Inflammatory macrophage treated with lipopolysaccharide for 4 hours (primary cell): ENCODE measurements around the gene MVB12B.

Source experiments
- DNase-seq: peaks from one replicate; pipeline ENCODE4 v3.0.0-alpha.2; 2020

MVB12B gene

DNA sequence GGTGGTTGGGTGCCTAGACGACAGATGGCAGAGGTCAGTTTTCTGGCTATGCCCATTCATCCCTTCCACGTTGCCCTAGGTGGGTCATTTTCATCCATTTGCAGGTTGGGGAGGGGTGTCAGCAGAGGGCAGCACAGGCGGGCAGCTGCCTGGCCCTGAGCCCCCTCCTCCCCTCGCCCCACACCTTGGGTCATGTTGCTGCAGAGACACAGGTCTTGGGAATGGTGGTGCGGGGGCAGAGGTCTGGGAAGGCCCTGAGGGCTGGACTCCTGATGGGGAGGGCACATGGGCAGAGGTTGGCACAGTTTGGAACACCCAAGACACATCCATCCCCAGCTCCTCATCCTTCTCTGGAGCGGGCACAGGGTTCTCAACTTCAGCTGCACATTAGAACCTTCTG, 183.9 kb downstream of the MVB12B start:
- DNase-seq: no peak

DNA sequence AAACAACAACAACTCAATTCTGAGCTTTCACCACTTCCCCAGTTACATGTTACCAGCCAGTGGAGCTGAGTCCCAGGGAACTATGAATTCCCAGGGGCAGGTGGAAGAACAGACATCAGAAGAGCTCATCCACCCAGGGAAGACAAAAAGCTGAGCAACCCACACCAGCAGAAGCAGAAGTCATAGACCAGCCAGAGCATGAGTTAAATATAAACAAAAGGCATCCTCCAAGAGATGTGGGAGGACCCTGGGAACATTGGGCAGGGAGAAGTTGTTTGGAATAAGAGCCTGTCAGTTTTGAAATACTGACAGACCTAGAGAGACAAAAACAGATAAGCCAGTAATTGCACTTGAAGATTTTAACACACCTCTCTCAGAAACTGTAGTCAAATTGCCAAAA, 184.8 kb downstream of the MVB12B start:
- no peak for DNase-seq

DNA sequence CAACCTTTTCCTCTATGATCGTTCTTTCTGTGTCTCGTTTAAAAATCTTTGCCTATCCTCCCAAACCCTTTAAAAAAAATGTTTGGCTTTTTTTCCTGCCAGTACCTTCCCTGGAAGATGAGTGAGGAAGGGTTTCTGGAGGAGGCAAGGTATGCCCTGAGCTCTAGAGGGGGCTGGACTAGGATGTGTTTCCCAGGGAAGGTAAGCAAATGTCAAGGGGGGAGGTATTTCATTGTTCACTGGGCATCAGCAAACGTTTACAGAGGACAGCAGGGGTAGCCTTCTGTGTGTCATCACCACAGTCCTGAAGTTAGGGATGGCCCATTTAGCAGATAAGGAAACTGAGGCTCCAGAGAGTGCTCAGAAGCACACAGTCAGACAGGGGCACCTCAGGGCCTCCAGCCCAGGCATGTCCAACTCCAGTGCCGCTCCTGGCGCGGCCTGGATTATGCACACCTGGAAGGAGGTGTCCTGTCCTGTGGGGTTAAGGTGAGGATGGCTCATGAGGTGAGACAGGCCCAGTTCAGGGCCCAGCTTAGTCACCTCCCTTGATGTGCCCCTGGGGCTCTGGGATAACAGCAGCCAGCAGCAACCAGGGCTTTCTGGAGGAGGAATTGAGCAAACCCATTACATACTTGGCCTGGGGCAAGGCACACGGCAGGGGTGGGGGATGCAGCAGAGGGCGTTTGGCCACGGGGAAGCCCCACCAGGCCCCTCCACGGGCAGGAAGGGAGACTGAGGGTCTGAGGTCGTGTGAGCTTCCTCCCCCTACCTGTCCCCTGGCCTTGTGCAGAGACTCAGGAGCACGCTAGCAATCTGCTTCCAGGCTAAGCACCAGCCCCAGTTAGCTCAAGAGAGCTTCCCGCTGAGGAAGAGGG, 186.8 kb downstream of the MVB12B start:
- DNase-seq: no peak

DNA sequence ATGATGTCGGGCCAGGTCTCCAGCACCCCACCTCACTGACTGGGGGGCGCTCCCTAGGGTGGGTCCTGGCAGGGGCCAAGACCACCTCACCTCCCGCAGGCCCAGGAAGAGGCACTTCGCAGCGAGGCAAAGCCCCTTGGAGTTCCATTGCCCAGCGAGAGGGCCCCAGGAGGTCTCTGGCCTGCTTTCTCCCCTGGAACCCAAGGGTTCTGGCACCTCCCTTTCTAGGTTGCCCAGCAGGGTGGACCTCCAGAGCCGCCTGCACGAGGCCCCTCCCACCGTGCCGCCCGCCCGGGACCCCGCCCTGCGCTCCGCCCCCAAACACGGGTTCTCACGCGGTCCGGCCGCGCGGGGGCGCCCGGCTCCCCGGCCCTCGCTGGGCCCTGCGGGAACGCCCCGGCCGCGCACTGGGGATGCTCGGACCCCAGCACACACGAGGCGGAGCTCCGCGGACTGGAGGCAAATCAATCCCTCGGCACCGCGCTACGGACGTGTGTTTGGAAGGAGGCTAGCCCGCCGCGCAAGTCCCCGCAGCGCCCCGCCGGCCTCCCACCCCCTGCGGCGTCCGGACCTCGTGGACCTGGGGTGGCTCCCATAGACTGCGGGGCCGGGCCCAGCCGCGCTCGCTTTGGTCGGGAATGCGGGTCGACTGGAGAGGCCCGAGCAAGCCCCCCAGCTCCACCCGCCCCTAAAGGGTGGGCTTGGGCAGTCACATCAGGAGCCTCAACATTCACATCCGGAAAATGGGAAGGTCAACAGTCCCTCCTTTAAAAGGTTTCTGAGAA, 187.6 kb downstream of the MVB12B start:
- DNase-seq: peak; percentile 59

DNA sequence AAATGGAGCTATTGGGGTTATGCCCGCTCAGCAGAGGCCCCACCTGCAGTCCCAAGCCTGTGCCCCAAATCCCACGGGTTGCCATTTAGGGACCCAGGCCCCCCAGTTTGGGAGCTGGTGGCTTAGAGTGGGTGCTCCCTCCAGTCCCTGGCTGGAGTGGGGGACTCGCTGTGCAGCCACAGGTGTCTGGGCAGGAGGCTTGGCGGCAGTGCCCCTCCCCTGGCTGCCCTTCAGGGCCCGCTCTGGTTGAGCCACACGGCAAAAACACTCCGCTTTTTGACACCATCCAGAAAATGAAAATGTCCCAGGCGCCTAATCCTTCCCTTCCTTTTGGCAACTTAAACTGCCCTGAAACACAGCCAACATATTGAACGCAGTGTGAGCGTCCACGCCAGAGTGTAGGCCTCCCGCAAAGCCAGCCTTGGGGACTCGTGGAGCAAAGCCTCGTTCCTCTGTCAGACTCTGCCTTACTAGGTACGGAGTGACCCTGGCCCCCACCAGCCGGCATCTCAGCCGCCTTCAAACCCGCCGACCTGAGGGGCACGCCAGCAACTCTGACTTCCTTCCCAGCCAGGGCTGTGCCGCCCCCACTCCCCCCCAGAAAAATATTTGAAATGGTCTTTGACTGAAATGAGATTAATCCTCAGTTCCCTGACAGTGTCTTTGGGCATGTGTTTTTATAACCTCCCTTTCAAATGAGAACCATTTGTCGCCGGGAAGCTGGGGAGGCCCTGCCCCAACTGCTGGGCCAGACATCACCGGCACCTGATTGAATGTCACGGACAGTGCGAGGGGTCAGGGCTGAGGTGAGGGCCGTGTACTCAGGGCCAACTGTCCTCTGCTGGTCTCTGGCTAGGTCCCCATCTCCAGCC, 188.6 kb downstream of the MVB12B start:
- no peak for DNase-seq

DNA sequence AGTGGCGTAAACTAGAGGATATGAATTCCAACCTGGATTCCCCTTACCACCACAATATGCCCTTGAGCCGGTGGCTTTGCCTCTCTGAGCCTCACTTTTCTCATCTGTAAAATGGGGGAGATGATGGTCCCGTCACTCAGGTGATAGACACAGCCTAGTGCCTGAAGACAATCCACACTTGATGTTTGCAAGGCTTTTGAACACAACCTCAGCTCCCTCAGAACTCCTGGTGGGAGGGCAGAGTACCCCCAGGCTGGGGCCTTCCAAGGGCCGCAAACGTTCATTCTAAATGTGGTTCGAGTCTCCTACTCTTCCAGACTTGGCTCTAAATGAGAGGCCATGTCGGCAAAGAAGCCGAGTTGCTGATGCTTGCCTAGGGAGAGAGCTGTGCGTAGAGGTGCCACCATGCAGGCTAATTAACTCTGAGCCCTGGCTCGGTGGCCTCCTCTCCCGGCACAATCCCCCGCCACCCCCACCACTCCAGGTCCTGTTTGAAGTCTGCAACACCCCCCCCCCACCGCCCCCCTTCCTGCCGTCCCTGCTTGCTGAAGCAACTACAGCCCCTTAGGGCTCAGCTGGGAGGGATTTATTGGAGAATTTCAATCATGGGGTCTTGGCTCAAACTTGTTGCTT, 189.4 kb downstream of the MVB12B start:
- no peak for DNase-seq

DNA sequence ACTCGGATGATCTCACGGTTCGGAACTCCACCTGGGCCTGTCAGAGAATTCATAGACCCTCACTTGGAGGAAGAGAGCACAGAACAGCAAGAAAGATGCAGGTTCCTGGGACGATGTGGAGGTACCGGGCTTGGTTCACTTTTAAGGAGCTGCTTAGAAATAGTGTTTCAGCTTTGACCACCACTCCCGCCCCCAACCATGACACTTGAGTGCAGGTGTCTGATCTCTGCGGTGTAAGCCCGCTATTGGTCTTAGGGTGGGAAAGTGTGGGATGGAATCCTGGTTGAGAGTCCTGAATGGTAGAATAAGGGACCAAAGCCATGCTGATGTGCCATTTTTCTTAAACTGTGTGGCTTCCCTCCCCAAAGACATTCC, 189.9 kb downstream of the MVB12B start:
- no peak for DNase-seq

DNA sequence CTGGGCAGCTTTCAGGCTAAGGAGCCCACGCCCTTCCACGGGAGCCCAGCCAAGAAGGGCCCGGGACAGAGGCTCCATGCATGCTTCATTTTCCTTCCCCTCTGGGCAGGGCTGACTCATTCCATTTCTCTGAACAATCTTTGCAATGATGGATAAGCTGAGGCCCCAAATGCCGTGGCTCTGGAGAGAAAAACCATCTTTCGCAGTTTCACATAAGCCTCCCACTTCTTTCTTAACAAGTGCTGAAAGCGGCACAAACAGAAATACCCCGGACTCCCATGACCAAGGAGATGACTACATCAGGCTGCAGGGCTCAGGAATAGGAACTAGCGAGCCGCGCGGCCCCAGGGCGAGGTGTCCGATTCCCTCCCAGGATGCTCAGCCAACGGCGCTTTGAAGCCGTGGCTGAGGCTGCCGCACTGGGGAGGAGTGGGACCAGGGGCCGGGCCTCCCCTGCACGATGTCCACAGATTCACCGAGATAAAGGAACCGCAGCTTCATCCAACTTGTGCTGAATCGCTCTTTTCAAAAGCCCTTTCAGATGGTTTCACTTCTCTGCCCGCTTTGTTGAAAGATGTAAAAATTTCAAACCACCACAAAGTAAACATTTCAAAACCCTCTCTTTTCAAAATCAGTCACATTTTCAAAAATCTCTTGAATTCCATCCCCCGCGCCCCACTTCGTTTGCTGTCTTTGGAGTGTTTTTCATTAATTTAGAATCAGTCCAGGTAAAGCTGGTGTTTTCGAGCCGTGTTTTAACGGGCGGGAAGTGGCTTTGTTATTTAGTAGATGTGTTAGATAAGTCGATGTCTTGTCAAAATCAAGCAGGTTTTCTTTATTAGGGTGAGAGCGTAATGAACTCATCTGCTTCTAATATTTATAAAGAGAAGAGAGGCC, 190.6 kb downstream of the MVB12B start:
- DNase-seq: peak; percentile 96

DNA sequence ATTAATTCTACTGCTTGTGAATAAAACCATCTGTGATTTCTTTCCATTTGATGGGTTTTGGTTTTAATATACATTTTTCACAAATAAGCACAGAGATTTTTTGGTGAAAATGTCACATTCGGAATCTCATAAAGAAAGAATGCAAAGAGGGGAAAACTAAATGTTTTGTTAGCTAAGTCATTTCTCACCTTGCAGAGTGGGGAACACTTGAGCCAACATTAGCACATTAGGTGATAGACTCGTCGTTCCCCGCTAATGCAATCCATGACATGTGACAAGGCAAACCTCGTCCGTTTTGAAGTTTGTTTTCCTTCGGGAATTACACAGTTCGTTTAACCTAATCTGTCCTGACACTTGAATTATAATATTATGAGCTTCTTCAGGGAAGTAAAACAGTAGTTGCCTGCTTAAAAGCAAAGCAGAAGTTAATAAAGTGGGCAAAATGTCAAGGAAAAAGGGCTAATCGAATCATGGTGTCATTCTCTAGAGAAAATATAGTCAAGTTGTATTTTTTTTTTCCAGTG, 191.3 kb downstream of the MVB12B start:
- DNase-seq: no peak

DNA sequence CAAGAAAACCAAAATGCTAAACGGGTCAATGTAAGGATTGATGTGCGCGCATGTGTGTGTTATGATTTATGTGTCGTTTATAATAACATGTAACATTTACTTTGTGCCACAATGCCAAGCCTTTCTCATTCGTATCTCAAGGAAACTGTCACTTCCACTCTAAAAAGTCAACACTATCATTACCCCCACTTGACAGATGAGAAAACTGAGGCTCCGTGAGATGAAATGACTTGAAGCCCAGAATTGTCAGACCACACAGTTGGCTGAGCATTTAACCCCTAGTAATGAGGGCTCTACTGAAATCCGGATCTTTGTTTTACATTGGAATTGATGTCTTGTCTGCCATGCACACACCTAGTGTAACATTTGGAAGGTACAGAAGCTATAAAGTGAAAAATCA, 192.1 kb downstream of the MVB12B start:
- DNase-seq: no peak

DNA sequence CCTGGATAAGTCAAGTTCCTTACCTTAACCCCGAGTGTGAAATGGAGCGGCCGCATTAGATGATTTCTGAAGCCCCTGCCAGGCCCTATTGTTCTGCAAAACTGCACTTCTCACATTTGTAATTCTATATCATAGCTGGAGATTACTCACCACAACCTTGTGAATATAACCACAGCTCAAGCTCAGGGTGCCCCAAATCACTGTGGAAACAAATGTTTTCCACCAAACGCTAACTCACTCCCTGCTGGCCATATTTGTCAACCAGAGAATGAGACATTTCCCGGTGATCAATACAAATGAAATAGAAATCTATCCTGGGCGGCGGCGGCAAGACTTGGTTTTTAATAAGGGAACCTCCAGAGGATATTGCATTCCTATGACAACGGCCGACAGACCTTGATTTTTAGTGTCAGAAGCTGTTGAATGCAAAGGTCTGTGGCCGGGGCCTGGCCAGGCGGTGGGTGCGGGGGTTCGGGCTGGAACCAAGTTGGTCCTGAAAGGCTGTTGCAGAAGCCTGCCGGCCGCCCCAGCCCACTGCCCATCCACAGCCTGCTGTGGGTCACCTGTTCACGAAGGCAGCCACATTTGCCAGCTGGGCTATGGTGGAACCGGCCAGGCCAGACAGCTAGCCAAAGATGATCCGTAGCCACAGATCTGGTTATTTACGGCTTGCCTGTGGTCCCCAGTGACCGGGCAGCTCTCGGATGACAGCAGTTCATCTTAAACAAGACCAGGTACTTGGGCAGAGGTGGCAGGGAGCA, 193.2 kb downstream of the MVB12B start:
- peak; percentile 28 for DNase-seq

DNA sequence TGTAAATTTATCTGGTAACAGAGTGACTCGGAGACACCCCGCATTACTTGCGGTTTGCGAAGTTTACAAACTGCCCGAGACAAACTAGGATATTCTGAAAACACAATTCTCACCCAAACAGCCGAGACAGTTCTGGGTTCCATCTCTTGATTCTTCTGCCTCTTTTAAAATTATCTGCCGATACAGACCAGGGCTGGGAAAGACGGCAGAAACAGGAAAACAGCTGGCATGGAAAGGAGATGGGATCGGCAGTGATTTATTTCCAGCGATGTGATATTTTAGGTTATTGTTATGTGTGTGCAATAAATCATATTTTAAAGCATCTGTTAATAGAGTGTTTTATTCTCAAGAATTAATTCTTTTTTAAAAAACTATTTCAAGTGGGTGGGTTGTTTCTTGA, 193.8 kb downstream of the MVB12B start:
- DNase-seq: no peak

DNA sequence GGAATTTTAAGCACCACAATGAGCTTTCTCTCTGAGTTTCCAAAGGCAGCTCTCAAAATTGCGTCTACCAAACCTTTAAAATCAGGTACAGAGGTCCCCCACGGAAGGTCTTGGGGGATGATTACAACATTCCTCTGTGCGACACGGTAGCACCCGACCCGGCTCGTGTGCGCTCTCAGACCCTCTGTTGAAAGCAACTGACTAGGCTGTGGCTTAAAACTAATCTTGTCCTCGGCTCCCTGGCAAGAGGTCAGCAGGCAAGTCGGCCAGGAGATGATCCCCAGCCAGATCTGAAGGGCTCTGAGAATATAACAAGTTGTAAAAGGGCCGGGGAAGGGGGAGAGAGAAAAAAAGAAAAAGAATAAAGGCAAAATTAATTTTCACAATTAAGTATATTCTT, 194.5 kb downstream of the MVB12B start:
- DNase-seq: no peak

DNA sequence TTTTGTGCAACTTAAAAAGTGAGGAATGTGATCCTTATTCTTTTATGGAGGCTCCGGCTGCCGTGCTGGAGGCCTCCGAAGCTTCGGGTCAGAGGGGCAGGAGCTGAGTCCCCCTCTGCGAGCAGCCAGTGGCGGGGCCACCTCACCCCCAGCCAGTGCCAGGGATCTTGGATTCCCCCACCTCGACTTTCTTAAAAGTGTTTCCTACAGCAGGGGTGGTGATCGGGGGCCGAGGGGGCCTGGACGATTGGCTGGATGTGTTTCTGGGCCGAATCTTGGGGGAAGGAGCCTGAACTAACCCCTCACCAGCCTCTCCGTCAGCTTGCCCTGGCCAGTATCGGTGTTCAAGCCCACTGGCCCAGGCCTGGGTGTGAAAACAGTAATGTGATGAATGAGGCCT, 194.9 kb downstream of the MVB12B start:
- no peak for DNase-seq

DNA sequence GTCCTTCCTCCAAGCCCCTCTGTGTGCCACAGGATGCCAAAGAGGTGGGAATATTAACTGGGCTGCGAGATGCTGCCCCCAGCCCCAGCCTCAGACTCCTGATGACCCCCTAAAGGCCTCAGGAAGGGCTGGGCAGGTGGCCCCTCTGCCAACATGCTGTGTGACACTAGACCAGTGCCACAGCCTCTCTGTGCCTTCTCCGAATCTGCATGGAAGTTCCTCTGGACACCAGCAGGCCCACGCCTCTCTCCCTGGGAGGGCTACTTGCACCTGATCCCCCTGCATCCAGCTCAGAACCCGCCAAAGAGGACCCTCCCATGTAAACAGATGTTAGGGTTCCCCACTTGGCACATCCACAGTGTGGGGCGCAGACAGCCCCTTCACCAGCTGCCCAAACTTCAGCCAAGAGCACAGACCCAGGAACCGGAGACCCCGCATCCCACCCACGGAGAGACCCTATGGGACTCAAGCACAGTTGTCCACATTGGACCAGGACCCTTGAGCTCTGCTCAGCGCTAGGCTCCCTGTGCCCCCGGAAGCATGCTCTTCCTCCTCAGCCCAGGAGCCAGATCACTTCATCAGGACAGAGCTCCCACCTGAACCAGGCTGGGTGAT, 195.5 kb downstream of the MVB12B start:
- DNase-seq: no peak

DNA sequence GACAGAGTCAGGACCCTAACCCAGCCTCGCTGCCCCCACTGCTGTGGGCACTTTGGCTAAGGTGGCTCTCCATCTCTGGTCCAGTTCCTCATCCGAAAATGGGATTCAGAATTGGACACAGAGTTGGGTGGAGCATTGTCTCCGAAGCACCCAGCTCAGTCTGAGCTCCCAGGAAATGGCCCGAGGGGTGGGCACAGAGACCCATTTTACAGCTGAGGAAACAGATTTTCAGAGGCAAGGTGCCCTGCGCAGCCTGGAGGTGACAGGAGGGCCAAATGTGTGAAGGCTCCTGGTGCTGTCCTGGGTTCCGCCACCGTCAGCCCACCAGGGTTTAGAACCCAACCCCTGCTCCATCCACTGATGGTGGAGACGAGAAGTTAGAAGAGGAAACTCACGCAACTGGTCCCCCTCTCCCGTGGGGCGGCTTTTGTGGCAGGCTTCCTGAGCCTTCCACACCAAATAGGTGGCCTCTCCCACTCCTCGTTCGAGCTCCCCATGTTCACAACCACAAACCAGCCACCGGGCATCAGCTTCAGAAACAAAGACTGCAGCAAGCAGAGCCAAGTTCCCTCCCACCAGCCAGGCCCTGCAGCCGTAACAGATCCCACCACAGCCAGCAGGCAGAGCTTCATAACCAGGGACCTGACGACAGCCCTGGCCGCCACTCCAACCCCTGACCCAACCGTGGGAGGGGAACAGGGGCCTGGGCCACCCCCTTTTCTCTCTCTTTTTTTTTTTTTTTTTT, 196.2 kb downstream of the MVB12B start:
- no peak for DNase-seq

DNA sequence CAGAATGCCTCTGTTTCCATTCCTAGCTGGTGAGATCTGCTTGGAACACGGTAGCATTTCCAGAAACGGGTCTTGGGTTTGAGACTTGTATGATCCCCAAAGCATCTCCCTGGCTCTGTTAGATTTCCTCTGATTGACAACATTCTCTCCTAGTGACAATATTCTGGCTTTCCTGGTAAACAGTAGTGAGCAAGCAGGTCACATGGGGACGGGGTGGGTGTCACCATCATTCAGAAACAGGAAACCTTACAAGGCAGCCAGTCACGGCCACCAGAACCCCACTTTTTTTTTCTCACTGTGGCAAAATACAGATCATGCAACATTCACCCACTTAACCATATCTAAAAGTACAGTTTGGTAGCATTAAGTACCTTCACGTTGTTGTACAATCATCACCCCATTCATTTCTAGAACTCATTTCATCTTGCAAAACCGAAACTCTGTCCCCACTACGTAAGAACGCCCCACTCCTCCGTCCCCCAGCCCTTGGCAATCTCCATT, 197.0 kb downstream of the MVB12B start:
- peak; percentile 83 for DNase-seq

DNA sequence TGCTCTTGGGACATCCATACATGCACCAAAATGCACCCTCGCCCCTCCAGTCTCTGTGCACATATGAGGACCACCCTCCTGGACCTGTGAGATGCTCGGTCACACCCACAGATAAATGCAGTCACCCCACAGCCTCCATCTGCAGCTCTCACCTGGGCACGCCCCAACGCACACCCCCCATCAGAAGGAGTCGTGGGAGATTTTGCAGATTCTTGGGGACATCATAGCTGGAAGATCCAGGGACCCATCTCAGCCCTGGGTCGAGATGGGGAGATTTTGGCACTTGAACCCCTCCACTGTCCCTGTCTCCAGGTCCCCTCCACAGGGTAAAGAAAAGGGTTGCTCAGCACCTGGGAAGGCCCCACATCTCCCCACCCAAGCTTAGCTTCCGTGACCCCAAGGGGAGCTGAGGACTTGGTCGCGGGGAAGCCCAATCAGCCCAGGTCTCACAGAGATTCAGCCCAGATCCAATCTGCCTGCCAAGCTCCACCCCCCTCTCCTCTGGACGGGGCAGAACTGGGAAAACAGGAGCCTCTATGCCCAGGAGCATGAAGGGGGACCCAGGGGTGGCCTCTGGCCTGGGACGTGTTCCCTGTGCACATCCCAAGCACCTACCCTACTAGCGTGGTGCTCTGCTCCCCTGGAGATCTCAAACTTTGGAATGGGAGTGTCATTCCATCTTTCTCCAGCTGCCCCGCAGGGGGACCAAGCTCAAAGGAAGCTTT, 197.9 kb downstream of the MVB12B start:
- DNase-seq: no peak
